AG04450 (cell line): ENCODE results near the gene RPP30. TPM values are rescaled to one million over a fixed set of nuclear protein-coding genes. Genes with fewer than 3 reads are reported as not detected.

Source experiments
- CTCF ChIA-PET: fragments of 300-600, 350-600 bp; formaldehyde crosslinking; extraction: SDS; loops from one replicate; lab custom pipeline; 2022; ENCODE audit warnings: antibody characterized with exemption, inconsistent platforms; lab: Charles Lee
- POLR2A ChIA-PET: fragments of 350-600 bp; formaldehyde crosslinking; extraction: SDS; loops from one replicate; lab custom pipeline; 2021; ENCODE audit warnings: antibody characterized with exemption, inconsistent platforms; lab: Yijun Ruan, JAX
- DNase-seq: peaks from one replicate; pipeline ENCODE4 v3.0.0-alpha.2; 2011; ENCODE audit warnings: low read depth, low spot score
- H3K27ac ChIP-seq: one replicate; pipeline ENCODE4 v1.5.1; 2012; ENCODE audit warnings: low read depth, low read length, control low read depth
- H3K27me3 ChIP-seq: one replicate; pipeline ENCODE4 v1.6.0; 2012; ENCODE audit warnings: low read length; ENCODE audit not compliant: control insufficient read depth, insufficient read depth
- H3K4me3 ChIP-seq: 2 replicates; pipeline ENCODE4 v1.5.1; 2011; ENCODE audit warnings: mild to moderate bottlenecking, low read depth, low read length, control low read depth
- H3K9me3 ChIP-seq: 2 replicates; pipeline ENCODE4 v1.5.1; 2012; ENCODE audit warnings: low read length; ENCODE audit not compliant: control insufficient read depth, insufficient read depth
- CTCF ChIP-seq: IDR thresholded peaks from 2 replicates; pipeline ENCODE4 v1.5.1; 2011; ENCODE audit warnings: low read depth, low read length, control low read depth, inconsistent platforms
- polyA plus RNA-seq: library from polyadenylated mRNA; depleted of rRNA; stranded (reverse); fragments of >200 nt; gene quantifications from 2 replicates; pipeline ENCODE4 v1.2.3, GENCODE V29; 2011

Gene RPP30
- polyA plus RNA-seq, 1 experiment, result 43.7 TPM

DNA sequence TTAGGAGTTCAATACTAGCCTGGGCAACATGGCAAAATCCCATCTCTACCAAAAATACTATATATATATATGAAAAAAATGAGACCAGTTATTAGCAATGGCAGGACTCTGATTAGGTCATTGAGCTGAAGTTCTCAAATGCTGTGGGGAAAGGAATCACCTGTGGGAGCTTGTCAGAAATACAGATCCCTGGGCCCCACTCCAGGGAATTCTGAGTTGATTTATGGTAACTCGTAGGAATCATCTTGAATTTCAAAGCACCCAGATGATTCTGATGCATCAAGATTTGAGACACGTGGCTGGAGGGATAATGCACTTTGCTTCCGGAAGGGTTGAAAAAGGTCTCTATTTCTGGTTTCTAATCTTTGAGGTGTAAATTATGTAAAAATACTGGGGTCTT lies 50.1 kb downstream of the RPP30 start:
- Histone ChIP-seq H3K27ac (no peak overlapping the region), H3K27me3 (no peaks in the 10 kb centered on the region), H3K9me3 (no peaks in the 10 kb centered on the region), H3K4me3 (no peak overlapping the region)
- DNase-seq, result no peak
- CTCF ChIA-PET, result interaction anchor here (1.5 to 5.5 kb wide), 2 partner anchors 11 to 85 kb away, joined by 5 to 46 read pairs; no protein-coding TSS in a partner anchor
- no peak for TF ChIP-seq CTCF
- POLR2A ChIA-PET, result interaction anchor here (1.7 kb wide), 1 partner anchor 9 kb away, joined by 12 read pairs; no protein-coding TSS in a partner anchor

GRCh38 chr10:90923111-90923731 lies 51.4 kb downstream of the RPP30 start:
- ChIA-PET CTCF (interaction anchor here (1.5 to 5.5 kb wide), 2 partner anchors 12 to 83 kb away, joined by 5 to 46 read pairs; no protein-coding TSS in a partner anchor), POLR2A (no interaction called here)
- no peak for TF ChIP-seq CTCF
- Histone ChIP-seq H3K4me3 (no peak overlapping the region), H3K27ac (no peak overlapping the region), H3K27me3 (no peaks in the 10 kb centered on the region), H3K9me3 (no peaks in the 10 kb centered on the region)
- no peak for DNase-seq

GRCh38 chr10:90924552-90924951 lies 52.8 kb downstream of the RPP30 start:
- no peak overlapping the region for H3K4me3 ChIP-seq
- CTCF ChIA-PET, result interaction anchor here (0.6 kb wide), 1 partner anchor 45 kb away, joined by 3 read pairs; no protein-coding TSS in a partner anchor
- H3K27me3 ChIP-seq, result no peaks in the 10 kb centered on the region
- no peak for DNase-seq
- TF ChIP-seq CTCF, result no peak
- POLR2A ChIA-PET, result no interaction called here
- no peaks in the 10 kb centered on the region for H3K9me3 ChIP-seq
- no peak overlapping the region for H3K27ac ChIP-seq

DNA sequence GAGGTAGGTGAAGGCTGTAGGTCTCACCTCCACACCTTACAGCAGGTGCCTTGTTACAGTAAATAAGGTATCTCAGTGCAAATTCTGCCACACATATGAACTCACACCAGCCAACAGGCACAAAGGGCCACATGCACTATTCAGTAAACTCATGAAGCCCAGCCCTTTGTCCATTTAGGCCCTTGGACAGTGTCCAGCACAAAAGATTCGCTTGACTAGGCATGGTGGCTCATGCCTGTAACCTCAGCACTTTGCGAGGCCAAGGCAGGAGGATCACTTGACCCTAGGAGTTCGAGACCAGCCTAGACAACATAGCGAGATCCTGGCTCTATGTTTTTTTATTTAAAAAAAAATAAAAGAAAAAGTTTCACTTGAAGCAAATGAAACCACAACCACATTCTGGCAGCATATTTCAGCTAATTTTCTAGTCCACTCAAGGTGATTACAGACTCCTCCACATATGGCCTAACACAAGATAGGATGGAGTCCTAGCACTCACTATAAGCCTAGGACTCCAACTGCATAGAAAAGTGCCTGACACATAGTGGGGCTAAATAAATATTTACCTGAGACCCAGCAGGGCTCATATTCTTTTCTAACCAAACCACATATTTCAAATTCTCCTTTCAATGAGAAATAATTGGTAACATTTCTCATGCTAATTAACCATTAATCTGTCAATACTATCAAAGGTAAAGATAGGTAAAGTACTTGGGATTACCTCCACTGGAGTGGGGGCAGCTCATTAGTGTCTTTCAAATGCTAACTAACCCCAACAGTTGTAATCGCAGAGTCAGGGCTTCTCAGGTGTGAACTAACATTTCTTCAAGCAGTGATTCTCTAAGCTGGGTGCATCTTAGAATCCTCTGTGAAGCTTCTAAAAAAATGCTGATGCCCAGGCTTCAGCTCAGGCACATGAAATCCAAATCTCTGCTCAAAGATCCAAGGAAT lies 53.6 kb downstream of the RPP30 start:
- Histone ChIP-seq H3K4me3 (no peak overlapping the region), H3K27ac (no peak overlapping the region), H3K27me3 (no peaks in the 10 kb centered on the region), H3K9me3 (no peaks in the 10 kb centered on the region)
- CTCF ChIA-PET, result interaction anchor here (2.2 kb wide), 1 partner anchor 14 kb away, joined by 11 read pairs; no protein-coding TSS in a partner anchor
- POLR2A ChIA-PET, result no interaction called here
- TF ChIP-seq CTCF, result no peak
- no peak for DNase-seq

DNA sequence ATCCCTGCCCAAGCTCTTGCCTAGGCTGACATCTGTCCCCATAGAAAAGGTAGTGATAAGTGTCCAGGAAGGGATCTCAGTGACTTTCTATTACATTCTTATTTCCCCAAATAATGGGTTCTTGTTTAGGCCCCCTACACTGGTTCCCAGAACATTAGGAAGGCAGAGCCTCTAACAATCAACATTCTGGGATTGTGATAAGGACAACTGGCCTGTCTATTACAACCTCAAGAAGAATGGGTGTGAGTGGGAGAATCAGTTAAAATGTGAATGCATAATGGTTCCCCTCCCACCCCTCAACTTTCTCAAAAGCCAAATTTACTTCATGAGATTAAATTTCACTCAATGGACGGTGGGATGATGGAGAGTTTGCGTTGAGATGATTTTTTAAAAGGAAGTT lies 55.5 kb downstream of the RPP30 start:
- H3K27ac ChIP-seq, result no peak overlapping the region
- no peak for DNase-seq
- H3K9me3 ChIP-seq, result no peaks in the 10 kb centered on the region
- ChIA-PET CTCF (interaction anchor here (2.2 kb wide), 1 partner anchor 16 kb away, joined by 11 read pairs; no protein-coding TSS in a partner anchor), POLR2A (no interaction called here)
- H3K27me3 ChIP-seq, result no peaks in the 10 kb centered on the region
- H3K4me3 ChIP-seq, result no peak overlapping the region
- TF ChIP-seq CTCF, result no peak
